ENCODE data around the gene IL5. TPM values are rescaled to one million over a fixed set of nuclear protein-coding genes. Genes with fewer than 3 reads are reported as not detected.

The IL5 gene
- total and polyA plus RNA-seq, 2 donors (not counting 1 experiment from before 2014, with no cell fraction given), result not detected

DNA sequence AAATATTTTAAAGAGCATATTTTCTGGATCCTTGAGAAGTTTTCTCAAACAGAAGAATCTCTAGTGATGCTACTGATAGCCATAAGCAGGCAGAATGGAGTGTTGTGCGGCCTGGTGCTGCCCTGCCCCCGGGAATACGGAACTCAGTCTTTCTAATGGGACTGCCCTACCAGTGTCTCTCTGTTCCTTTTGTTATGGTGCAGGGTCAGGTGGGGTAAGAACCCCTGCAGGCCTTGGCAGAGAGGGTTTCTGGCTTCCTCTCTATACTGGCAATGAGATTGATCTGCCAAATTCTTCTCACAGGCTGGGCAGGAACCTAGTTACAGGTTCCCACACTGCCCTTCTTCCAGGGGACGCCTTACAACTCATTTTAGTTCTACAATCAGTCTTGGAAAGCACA, 2.6 kb downstream of the IL5 start:
- Histone ChIP-seq H3K79me2 (ENCODE audit: control insufficient read depth, insufficient read depth, low read length) (no peaks in the 10 kb centered on the region), H3K27ac (ENCODE audit: low read length in 2 of 2) (no peak overlapping the region), H3K4me3 (ENCODE audit: control extremely low read depth in 1 of 5, extremely low read depth in 1 of 5, insufficient read depth in 1 of 5, low read depth in 2 of 5, low read length in 4 of 5) (no peak overlapping the region), H3K9me3 (ENCODE audit: control extremely low read depth in 1 of 3, control insufficient read depth in 2 of 3, insufficient read depth in 1 of 3, low read length in 2 of 3) (no peaks in the 10 kb centered on the region), H3K4me2 (replicated peaks; ENCODE audit: low read depth, low read length, poor library complexity, severe bottlenecking) (no peak overlapping the region), H2AFZ (ENCODE audit: insufficient read depth, low read depth, low read length, poor library complexity, severe bottlenecking) (no peak overlapping the region), H3K9ac (ENCODE audit: low read length) (no peak overlapping the region), H4K20me1 (ENCODE audit: control insufficient read depth, insufficient read depth, low read length, poor library complexity, severe bottlenecking) (no peaks in the 10 kb centered on the region), H3K4me1 (ENCODE audit: control insufficient read depth in 2 of 2, insufficient read depth in 2 of 2, low read length in 2 of 2) (no peaks in the 10 kb centered on the region), H3K36me3 (replicated peaks in 1 of 2; ENCODE audit: control extremely low read depth in 1 of 2, control insufficient read depth in 1 of 2, extremely low read depth in 1 of 2, insufficient read depth in 2 of 2, low read length in 1 of 2) (no peaks in the 10 kb centered on the region), H3K27me3 (replicated peaks in 1 of 4; ENCODE audit: control extremely low read depth in 1 of 4, control insufficient read depth in 3 of 4, insufficient read depth in 4 of 4, low read length in 3 of 4) (peaks cover 0 to 8% (median under 1%) of the 10 kb centered on the region in 4 experiments)
- 100% methylated on average over 4 of the region's 4 CpGs for WGBS (ENCODE audit: insufficient coverage)
- ChIA-PET POLR2A (no interaction called here), CTCF (no interaction called here)
- no peak for ATAC-seq (ENCODE audit: low read depth)
- Mint-ChIP-seq H3K27ac (no peak overlapping the region), H3K4me3 (no peak overlapping the region), H3K27me3 (peaks cover 17% of the 10 kb centered on the region), H3K9me3 (ENCODE audit: insufficient read depth) (no peaks in the 10 kb centered on the region), H3K4me1 (no peaks in the 10 kb centered on the region)
- TF ChIP-seq, protein P1, sequence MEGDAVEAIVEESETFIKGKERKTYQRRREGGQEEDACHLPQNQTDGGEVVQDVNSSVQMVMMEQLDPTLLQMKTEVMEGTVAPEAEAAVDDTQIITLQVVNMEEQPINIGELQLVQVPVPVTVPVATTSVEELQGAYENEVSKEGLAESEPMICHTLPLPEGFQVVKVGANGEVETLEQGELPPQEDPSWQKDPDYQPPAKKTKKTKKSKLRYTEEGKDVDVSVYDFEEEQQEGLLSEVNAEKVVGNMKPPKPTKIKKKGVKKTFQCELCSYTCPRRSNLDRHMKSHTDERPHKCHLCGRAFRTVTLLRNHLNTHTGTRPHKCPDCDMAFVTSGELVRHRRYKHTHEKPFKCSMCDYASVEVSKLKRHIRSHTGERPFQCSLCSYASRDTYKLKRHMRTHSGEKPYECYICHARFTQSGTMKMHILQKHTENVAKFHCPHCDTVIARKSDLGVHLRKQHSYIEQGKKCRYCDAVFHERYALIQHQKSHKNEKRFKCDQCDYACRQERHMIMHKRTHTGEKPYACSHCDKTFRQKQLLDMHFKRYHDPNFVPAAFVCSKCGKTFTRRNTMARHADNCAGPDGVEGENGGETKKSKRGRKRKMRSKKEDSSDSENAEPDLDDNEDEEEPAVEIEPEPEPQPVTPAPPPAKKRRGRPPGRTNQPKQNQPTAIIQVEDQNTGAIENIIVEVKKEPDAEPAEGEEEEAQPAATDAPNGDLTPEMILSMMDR (IDR thresholded peaks at IDR 0.05), result no peak
- no peak for TF ChIP-seq EZH2 (IDR thresholded peaks at IDR 0.05; ENCODE audit: borderline replicate concordance, insufficient read depth, low read depth, low read length, poor library complexity, severe bottlenecking)
- no peak for DNase-seq
- intact Hi-C loops (cut with micrococcal nuclease), result no loop called here

DNA sequence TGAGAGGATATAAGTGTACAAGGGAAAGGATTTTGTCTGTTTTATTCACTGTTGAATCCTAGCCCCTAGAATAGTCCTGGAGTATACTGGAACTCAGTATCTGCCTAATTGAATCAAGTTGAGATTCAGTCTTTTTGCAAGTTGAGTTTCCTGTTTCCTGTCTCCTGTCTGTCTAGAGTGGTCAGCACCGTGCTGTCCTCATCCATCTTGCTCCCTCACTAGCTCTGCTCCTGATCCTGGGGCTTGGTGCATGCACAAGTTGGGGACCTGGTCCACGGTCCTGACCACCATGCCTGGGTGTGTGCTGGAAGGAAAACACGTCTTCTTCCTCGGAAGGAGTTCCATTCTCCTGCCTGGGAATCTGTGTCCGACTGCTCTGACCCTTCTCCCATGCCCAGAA, 3.2 kb downstream of the IL5 start:
- no peak for ATAC-seq (ENCODE audit: low read depth)
- Mint-ChIP-seq H3K27me3 (peaks cover 22% of the 10 kb centered on the region), H3K4me3 (no peak overlapping the region), H3K27ac (no peak overlapping the region), H3K9me3 (ENCODE audit: insufficient read depth) (no peaks in the 10 kb centered on the region), H3K4me1 (no peaks in the 10 kb centered on the region)
- H3K79me2 ChIP-seq (ENCODE audit: control insufficient read depth, insufficient read depth, low read length), result no peaks in the 10 kb centered on the region
- H3K9ac ChIP-seq (ENCODE audit: low read length), result no peak overlapping the region
- 93% methylated on average over 5 of the region's 5 CpGs for WGBS (ENCODE audit: insufficient coverage)
- no peak overlapping the region for H3K4me3 ChIP-seq (ENCODE audit: control extremely low read depth in 1 of 5, extremely low read depth in 1 of 5, insufficient read depth in 1 of 5, low read depth in 2 of 5, low read length in 4 of 5)
- H3K27ac ChIP-seq (ENCODE audit: low read length in 2 of 2), result no peak overlapping the region
- no peaks in the 10 kb centered on the region for H4K20me1 ChIP-seq (ENCODE audit: control insufficient read depth, insufficient read depth, low read length, poor library complexity, severe bottlenecking)
- CTCF ChIA-PET, result no interaction called here
- POLR2A ChIA-PET, result no interaction called here
- H2AFZ ChIP-seq (ENCODE audit: insufficient read depth, low read depth, low read length, poor library complexity, severe bottlenecking), result no peak overlapping the region
- TF ChIP-seq, protein P1 (IDR thresholded peaks at IDR 0.05), result no peak
- no peak for TF ChIP-seq EZH2 (IDR thresholded peaks at IDR 0.05; ENCODE audit: borderline replicate concordance, insufficient read depth, low read depth, low read length, poor library complexity, severe bottlenecking)
- intact Hi-C loops (cut with micrococcal nuclease), result no loop called here
- no peak overlapping the region for H3K4me2 ChIP-seq (replicated peaks; ENCODE audit: low read depth, low read length, poor library complexity, severe bottlenecking)
- no peaks in the 10 kb centered on the region for H3K9me3 ChIP-seq (ENCODE audit: control extremely low read depth in 1 of 3, control insufficient read depth in 2 of 3, insufficient read depth in 1 of 3, low read length in 2 of 3)
- peaks cover 0 to 12% (median 3%) of the 10 kb centered on the region in 4 experiments for H3K27me3 ChIP-seq (replicated peaks in 1 of 4; ENCODE audit: control extremely low read depth in 1 of 4, control insufficient read depth in 3 of 4, insufficient read depth in 4 of 4, low read length in 3 of 4)
- no peak for DNase-seq
- H3K36me3 ChIP-seq (replicated peaks in 1 of 2; ENCODE audit: control extremely low read depth in 1 of 2, control insufficient read depth in 1 of 2, extremely low read depth in 1 of 2, insufficient read depth in 2 of 2, low read length in 1 of 2), result no peaks in the 10 kb centered on the region
- no peaks in the 10 kb centered on the region for H3K4me1 ChIP-seq (ENCODE audit: control insufficient read depth in 2 of 2, insufficient read depth in 2 of 2, low read length in 2 of 2)

Data from B cell (primary cell).